Panc1 (cell line): ENCODE measurements around the gene PITRM1. TPM values are rescaled to one million over a fixed set of nuclear protein-coding genes. Genes with fewer than 3 reads are reported as not detected.

Experiments used
- ATAC-seq: fragments of 200-7000 bp; cut with Tn5 transposase; 2 replicates; pipeline ENCODE4 v1.9.1; 2020; ENCODE audit warnings: mild to moderate bottlenecking, moderate library complexity
- BruUV-seq: library from RNA; stranded (reverse); fragments of 400-500 nt; replicated peaks from 2 replicates; lab custom pipeline; 2021; lab: Mats Ljungman, UMichigan
- CTCF ChIA-PET: fragments of 300-600 bp; sonication (Branson Sonifier 250); formaldehyde crosslinking; loops from one replicate; lab custom pipeline; 2022; ENCODE audit warnings: antibody characterized with exemption; lab: Charles Lee
- POLR2A ChIA-PET: fragments of 300-600 bp; sonication (Branson Sonifier 250); formaldehyde crosslinking; loops from one replicate; lab custom pipeline; 2022; ENCODE audit warnings: antibody characterized with exemption; lab: Charles Lee
- DNase-seq: peaks from one replicate; pipeline ENCODE4 v3.0.0-alpha.2; 2010; ENCODE audit warnings: low read depth, low spot score
- H3K27ac ChIP-seq: 2 replicates; pipeline ENCODE4 v1.5.1; 2011; ENCODE audit warnings: mild to moderate bottlenecking, low read length, inconsistent platforms
- H3K27me3 ChIP-seq: fragments of 200-500 bp; sonication (Bioruptor generic); 2 replicates; pipeline ENCODE4 v1.6.0; 2014; ENCODE audit warnings: low read length, inconsistent platforms; ENCODE audit not compliant: control insufficient read depth, insufficient read depth
- H3K36me3 ChIP-seq: fragments of 200-500 bp; sonication (Bioruptor generic); 2 replicates; pipeline ENCODE4 v1.5.1; 2014; ENCODE audit warnings: inconsistent platforms, mild to moderate bottlenecking, low read length, moderate library complexity; ENCODE audit not compliant: control insufficient read depth, insufficient read depth
- H3K4me1 ChIP-seq: 2 replicates; pipeline ENCODE4 v1.5.1; 2011; ENCODE audit warnings: inconsistent platforms, mild to moderate bottlenecking, low read length, moderate library complexity; ENCODE audit not compliant: control insufficient read depth, insufficient read depth
- H3K4me3 ChIP-seq, 2 experiments: 2 replicates each; pipeline ENCODE4 v1.5.1; 2011 to 2012; ENCODE audit warnings: low read depth in 2 of 2, low read length in 2 of 2, mild to moderate bottlenecking in 2 of 2, inconsistent platforms in 1 of 2, moderate library complexity in 1 of 2
- H3K9me3 ChIP-seq: fragments of 200-500 bp; sonication (Bioruptor generic); 2 replicates; pipeline ENCODE4 v1.5.1; 2014; ENCODE audit warnings: low read depth, mild to moderate bottlenecking, inconsistent platforms, low read length, moderate library complexity; ENCODE audit not compliant: control insufficient read depth, insufficient read depth
- CTCF ChIP-seq: fragments of 450-650 bp; IDR thresholded peaks from 2 replicates; pipeline ENCODE4 v1.5.1; 2017; ENCODE audit warnings: mild to moderate bottlenecking
- POLR2AphosphoS5 ChIP-seq: IDR thresholded peaks from 2 replicates; pipeline ENCODE4 v1.6.1; 2012; ENCODE audit warnings: mild to moderate bottlenecking, low read depth, low read length, moderate library complexity
- REST ChIP-seq, 2 experiments: IDR thresholded peaks; 2 replicates each; pipeline ENCODE4 v1.6.1; 2011 to 2012; ENCODE audit warnings: low read depth in 2 of 2, control low read depth in 1 of 2, low read length in 1 of 2, mild to moderate bottlenecking in 1 of 2, moderate library complexity in 1 of 2; ENCODE audit not compliant: insufficient read depth in 1 of 2
- SIN3A ChIP-seq: IDR thresholded peaks from 2 replicates; pipeline ENCODE4 v1.6.1; 2012; ENCODE audit warnings: low read depth, mild to moderate bottlenecking, low read length, moderate library complexity, borderline replicate concordance; ENCODE audit not compliant: insufficient read depth
- TCF7L2 ChIP-seq: IDR thresholded peaks from 2 replicates; pipeline ENCODE4 v1.6.1; 2011; ENCODE audit warnings: mild to moderate bottlenecking, low read depth, low read length, inconsistent platforms
- in situ Hi-C: cut with HindIII; loops from 2 replicates; pipeline ENCODE4 v1.10.0; 2016; ENCODE audit warnings: low sequenced_read_pairs, low pct_unique_long_range_greater_than_20kb
- intact Hi-C: fragments of 100-400 bp; cut with micrococcal nuclease; formaldehyde crosslinking; loops from one replicate; pipeline ENCODE4 v1.10.0; 2022; ENCODE audit not compliant: unreplicated experiment
- total RNA-seq: library from RNA; stranded (reverse); gene quantifications from one replicate; pipeline ENCODE4 v1.2.1, GENCODE V29; 2021; ENCODE audit not compliant: unreplicated experiment

The PITRM1 gene
- total RNA-seq, 1 experiment from 2014 or later, result 63.5 TPM

GRCh38 chr10:3135006-3135405, 37.6 kb downstream of the PITRM1 start:
- no peak overlapping the region for H3K4me3 ChIP-seq
- H3K27ac ChIP-seq, result no peak overlapping the region
- no peaks in the 10 kb centered on the region for H3K9me3 ChIP-seq
- no peak for DNase-seq
- no peaks in the 10 kb centered on the region for H3K4me1 ChIP-seq
- no peak for TF ChIP-seq TCF7L2
- no peak for TF ChIP-seq REST (IDR thresholded peaks at IDR 0.05; ENCODE audit: insufficient read depth in 1 of 2, low read depth in 2 of 2, low read length in 1 of 2)
- TF ChIP-seq POLR2AphosphoS5, result no peak
- TF ChIP-seq CTCF, result no peak
- intact Hi-C loops, result no loop called here
- ChIA-PET POLR2A (no interaction called here), CTCF (no interaction called here)
- no TSS peak for BruUV-seq
- no peaks in the 10 kb centered on the region for H3K27me3 ChIP-seq
- no peak for ATAC-seq
- in situ Hi-C loops, result no loop called here
- H3K36me3 ChIP-seq, result peaks cover 5% of the 10 kb centered on the region

GRCh38 chr10:3133948-3134347, 38.6 kb downstream of the PITRM1 start:
- ATAC-seq (no peak), DNase-seq (no peak)
- Histone ChIP-seq H3K4me1 (no peaks in the 10 kb centered on the region), H3K4me3 (no peak overlapping the region), H3K27me3 (no peaks in the 10 kb centered on the region), H3K27ac (no peak overlapping the region), H3K36me3 (peaks cover 5% of the 10 kb centered on the region), H3K9me3 (no peaks in the 10 kb centered on the region)
- BruUV-seq, result no TSS peak
- intact Hi-C loops (no loop called here), in situ Hi-C loops (no loop called here)
- TF ChIP-seq REST (IDR thresholded peaks at IDR 0.05; ENCODE audit: insufficient read depth in 1 of 2, low read depth in 2 of 2, low read length in 1 of 2) (no peak), SIN3A (no peak), POLR2AphosphoS5 (no peak), CTCF (no peak), TCF7L2 (no peak)
- POLR2A ChIA-PET, result no interaction called here
- CTCF ChIA-PET, result no interaction called here
